Right lung (tissue), 5 donors: Measurements from ENCODE around the gene KRTAP1-3. TPM values are rescaled to one million over a fixed set of nuclear protein-coding genes. Genes with fewer than 3 reads are reported as not detected.
"Not testable (repeated sequence)": the region's sequence is repeated elsewhere in the genome, so short reads cannot be mapped to it uniquely, and the experiment has no call there.

Experiments used
- DNase-seq, 2 donors: peaks; one replicate each; pipeline ENCODE4 v3.0.0-alpha.2; 2013
- polyA plus RNA-seq, 5 donors: library from polyadenylated mRNA; unstranded; fragments of 120-200 nt; gene quantifications; one replicate each; pipeline versions ENCODE4 v1.2.1 to v1.2.3, GENCODE V29; 2013; ENCODE audit warnings: inconsistent platforms in 1 of 5, low replicate concordance in 1 of 5; ENCODE audit not compliant: insufficient read length in 5 of 5, insufficient read depth in 1 of 5

The KRTAP1-3 gene
- polyA plus RNA-seq, 5 donors, result not detected

DNA sequence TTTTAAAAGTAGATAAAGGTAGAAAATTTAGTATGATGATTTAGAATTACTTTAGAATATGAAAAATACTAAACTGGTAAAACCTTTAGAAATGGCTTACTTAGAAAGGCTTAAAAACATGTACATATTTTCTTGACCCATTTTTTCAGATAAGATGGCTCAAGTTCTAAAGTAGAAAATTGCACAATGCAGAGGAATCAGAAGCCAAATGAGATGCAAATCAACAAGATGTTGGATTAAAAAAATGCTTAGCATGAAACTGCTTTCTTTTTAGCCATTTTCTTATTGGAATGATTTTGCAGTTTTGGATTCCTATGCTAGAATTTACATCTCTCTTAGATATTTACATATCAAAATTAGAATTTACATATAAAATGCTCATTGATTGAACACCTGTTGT, 24.2 kb downstream of the KRTAP1-3 start:
- DNase-seq, result no peak

DNA sequence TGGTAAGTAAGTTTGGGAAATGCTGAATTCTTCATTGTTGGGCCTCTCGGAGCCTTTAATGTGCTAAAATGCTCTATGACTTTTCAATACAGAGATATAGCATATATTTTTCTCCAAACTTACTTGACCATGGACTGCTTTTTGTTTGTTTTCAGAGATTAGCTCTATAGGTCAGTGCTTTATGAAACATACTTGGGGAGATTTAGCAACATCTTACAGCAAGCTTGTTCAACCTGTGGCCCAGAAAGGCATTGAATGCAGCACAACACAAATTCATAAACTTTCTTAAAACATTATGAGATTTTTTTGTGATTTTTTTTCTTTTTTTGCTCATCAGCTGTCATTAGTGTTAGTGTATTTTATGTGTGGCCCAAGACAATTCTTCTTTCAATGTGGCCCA, 24.7 kb downstream of the KRTAP1-3 start:
- no peak for DNase-seq

DNA sequence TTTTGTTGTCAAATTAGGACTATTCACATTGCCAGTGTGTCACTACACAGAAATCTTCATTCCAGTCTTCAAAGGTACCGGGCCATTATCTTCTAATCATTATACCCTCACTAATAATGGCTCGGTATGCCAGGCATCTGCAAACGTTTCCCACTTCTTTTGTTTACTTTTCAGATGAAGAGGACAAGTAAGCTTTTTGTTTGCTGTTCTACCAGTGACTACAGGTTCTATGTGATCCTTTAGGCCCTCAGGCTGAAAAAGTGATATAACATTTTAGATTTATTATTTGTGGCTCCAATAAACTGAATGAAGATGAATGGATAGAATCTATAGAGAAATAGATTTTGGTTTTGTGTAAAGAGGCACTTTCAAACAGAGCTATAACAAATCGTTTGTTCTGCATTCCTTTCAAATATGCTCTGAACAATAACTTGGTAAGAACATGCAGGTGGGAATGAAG, 25.3 kb downstream of the KRTAP1-3 start:
- no peak for DNase-seq

DNA sequence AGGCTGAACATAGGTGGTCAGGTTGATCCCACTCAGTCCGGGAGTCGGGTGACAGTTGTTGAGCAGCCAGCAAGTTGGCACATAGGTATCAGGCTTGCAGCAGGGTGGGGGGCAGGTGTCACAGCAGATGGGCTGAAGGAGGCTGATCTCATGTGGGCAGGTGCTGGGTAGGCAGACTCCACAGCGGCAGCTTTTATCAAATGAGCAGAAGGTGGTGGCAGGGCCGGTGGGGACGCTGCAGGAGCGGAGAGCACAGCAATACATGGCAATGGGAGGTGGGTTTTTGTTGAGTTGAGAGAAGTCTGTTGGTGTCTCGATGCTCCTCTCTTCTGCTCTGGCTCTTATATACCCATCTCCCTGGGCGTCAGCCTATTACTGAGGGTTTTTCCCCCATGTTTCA, 25.9 kb downstream of the KRTAP1-3 start, which contains the start of gene KRTAP3-1:
KRTAP3-1 (minus strand) TSS at position 318 of the 400 bp plus-strand sequence; CDS start at position 264, 54 bp downstream.
- DNase-seq, result no peak

DNA sequence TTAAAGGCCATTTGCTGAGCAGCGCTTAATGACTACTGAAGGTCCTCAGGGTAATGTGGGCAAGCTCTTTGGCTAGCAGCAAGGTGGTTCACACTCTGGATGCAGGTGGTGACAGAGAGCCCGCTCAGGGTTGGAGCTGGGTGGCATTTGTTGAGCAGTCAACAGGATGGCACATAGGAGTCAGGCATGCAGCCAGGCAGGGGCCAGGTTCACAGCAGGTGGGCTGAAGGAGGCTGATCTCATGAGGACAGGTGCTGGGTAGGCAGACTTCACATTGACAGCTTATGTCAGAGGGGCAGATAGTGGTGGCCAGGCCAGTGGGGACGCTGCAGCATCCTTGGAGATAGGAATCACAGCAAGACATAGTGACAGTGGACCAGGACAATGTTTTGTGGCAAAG, 30.3 kb downstream of the KRTAP1-3 start:
- no peak for DNase-seq

DNA sequence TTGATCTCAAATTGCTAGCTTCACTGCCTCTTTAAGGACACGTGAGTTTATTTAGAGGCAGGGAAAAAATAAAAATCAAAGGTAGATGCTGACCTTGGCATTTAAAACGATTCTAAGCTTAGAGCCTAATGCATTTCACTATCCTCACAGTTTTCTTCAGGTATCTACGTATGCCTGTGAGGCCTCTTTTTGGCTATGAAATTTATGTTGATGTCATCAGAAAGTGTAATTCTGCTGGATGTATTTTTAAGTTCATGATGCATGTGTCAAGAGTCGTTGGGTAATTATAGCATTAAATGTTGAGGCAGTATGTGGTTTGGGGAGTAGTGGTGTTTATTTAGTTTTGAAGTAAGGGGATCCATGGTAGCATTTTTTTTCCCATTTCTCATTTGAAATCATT, 30.7 kb downstream of the KRTAP1-3 start:
- DNase-seq, result no peak

DNA sequence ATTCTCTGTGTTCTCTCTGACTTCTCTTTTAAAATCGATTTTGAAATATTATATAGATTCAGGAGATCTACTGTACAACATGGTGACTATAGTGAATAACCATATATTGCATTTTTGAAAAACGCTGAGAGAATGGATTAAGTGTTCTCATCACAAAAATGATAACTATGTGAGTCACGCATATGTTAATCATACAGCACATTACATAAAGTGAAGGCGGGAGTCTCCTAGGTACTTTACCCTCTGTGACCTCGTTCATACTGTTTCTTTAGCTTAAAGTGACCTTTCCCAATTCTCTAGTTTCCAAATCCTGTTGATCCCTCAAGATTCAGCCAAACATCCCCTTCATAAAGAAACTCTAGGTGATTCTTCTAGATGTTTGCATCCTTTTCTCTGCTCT, 31.9 kb downstream of the KRTAP1-3 start:
- no peak for DNase-seq

DNA sequence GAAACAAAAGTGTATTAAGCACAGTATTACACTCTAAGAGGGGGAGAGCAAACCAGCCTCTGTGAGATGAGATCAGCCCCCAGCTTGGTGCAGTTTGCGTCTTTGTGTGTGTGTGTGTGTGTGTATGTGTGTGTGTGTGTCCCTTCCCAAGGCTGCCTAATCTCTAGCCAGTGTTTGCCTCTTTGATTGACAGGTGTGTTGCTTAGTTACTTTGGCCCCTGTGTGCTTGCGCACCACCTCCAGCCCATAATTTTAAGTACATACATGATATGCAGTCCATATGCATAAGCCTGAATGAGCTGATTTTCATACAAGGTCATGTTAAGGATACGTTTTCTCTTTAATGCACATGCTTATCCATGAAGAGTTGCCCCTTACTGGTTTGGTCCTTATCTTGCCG, 32.9 kb downstream of the KRTAP1-3 start:
- no peak for DNase-seq

DNA sequence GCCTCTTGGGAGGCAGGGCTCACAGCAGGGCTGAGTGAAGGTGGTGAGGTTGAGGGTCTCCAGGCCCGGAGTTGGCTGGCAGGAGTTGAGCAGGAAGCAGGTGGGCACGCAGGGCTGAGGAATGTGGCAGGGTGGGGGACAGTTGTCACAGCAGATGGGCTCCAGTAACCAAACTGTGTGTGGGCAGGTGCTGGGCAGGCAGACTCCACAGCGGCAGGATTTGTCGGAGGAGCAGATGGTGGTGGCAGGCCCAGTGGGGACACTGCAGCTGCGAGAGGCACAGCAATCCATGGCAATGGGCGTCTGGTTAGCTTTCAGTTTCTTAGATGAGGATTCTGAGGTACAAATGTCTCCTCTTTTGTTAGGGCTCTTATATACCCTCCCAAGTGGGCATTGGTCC, 35.1 kb downstream of the KRTAP1-3 start, which contains the start of gene KRTAP3-2:
KRTAP3-2 (minus strand) TSS at position 344 of the 400 bp plus-strand sequence; CDS start at position 291, 53 bp downstream.
- not testable (repeated sequence) for DNase-seq

DNA sequence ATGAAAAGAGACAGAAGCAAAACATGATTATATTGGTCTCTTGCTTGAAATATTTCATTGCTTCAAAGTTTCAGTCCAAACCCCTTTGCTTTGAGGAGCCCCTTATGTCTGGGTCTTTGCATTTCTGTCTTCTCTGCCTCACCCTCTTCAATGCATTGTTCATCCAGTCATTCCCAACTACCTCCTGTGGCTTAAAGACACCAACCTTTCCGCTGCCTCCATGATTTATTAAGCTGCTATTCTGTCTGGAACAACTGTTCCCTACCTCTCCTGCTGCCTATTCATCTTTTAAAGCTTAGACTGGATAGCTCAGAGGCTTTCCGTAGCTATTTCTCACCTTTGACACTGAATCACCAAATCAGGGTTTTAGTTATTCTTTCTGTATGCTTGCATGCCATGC, 37.3 kb downstream of the KRTAP1-3 start:
- DNase-seq, result no peak

DNA sequence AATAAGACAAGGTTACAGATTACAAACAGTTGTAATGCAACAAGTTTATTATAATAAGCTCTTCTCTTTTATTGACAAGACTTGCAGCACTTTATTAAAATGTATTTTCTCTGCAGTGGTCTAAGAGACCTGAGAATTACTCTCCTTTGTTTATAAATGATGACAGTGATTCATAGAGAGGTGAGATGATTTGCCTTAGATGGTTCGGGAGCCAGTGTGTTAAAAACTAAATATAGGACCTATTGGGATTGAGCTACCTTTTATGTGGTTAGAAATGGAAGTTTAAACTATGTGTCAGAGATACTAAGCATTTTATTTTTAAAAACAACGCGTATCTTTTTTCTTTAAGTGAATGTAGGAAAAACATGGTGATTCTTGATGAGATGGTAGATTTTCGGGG, 37.8 kb downstream of the KRTAP1-3 start:
- no peak for DNase-seq

DNA sequence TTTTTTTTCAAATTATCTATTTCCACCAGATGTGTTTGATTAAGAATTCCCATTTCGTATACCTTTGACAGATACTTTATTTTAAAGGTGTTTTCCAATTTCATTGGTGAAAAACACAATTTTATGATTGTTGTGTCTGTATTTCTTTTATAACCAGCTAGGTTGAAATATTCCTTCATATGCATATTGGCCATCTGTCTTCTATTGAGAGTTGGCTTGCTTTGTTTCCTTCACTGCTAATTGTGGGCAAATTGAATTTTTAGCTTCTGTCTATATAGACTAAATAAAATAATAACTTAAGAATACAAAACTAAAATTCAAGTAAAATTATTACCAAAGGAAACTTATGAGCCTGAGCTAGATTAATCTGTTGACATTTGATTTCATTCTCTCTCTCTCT, 39.6 kb downstream of the KRTAP1-3 start:
- no peak for DNase-seq

DNA sequence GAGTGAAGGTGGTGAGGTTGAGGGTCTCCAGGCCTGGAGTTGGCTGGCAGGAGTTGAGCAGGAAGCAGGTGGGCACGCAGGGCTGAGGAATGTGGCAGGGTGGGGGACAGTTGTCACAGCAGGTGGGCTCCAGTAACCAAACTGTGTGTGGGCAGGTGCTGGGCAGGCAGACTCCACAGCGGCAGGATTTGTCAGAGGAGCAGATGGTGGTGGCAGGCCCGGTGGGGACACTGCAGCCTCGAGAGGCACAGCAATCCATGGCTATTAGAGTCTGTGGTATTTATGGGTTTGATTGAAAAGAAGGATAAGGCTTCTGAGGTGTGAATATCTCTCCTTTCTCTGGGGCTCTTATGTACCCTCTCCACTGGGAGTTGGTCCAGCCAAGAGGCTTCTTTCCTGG, 40.8 kb downstream of the KRTAP1-3 start, which contains the start of gene KRTAP3-3:
KRTAP3-3 (minus strand) TSS at position 326 of the 400 bp plus-strand sequence; CDS start at position 259, 67 bp downstream.
- DNase-seq, result no peak

DNA sequence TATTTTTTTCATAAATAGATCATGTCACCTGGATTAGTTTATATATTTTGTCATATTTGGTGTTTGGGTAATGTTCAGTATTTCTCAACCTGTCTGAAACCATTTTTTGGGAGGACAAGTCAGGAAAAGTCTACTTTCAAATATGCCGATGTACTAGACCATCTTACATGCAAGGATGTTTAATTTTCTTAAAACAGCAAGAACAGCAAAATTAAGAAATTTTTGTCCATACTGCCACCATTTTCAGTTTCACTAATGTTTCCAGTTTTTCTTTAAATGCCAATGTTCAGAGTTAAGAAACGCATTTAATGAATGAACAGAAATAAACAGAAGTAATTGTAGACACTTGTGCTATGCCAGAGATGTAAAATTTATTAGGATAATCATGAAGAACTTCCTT, 41.6 kb downstream of the KRTAP1-3 start:
- no peak for DNase-seq

DNA sequence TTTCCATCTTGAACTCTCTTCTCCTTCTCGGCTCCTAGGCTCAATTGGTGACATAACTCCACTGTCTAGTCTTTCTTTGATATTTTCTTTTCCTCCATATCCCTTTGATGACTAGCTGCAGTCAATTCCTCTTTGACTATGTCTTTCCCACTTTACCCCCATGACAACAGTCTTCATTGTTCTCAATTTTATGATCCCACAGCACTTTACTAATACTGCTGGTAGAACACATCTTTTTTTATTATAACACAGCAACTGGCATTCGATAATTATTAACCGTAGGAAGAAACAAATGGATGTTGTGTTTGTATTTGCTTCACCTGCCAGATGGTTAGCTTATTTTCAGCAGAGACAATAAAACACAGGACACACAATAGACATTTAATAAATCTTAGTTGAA, 42.0 kb downstream of the KRTAP1-3 start:
- no peak for DNase-seq

DNA sequence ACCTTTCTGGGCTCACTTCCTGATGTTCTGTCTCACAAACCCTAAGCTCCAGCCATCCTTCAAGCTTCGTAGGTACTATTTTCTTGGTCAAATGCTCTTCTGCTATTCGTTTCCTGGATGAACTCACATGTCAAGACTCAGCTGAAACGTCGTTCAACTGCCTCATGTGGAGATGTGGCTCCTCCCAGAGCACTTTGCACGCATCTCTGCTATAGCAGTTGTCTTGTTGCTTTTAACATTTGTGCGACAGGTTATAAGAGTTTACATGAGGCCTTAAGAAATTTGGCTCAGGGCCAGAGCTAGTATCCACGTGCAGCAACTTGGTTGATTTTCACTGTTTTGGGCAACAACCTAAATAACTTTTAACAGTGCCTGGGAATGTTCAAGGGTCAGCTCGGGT, 47.8 kb downstream of the KRTAP1-3 start:
- DNase-seq, result no peak

DNA sequence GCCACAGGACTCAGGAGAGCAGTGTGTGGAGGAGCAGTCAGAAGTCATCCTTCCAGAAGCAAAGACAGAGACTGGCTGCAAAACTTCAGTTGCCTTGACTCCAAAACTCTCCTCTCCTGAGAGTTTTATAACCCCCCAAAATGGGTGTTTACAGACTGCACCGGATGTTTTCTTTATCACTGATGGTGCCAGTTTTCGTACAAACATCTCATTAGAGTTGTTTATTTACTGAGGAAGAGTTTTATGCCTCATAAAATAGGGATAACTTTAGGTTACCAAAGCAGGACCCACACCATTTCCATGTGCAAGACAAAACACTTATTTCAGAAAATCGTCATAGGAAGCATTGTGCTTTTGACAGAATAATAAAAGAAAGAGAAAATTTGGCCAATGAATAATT, 50.4 kb downstream of the KRTAP1-3 start, which contains the start of gene KRT40:
KRT40 (minus strand) TSS at position 101 of the 400 bp plus-strand sequence; CDS start at position 48, 53 bp downstream.
- no peak for DNase-seq

Other genes with a start within 250 kb of the KRTAP1-3 start
- not detected for gene KRT28, start 234.9 kb downstream of the KRTAP1-3 start, polyA plus RNA-seq
- gene KRT10, start 212.3 kb downstream of the KRTAP1-3 start, polyA plus RNA-seq, result 10 to 100 TPM; 27.5 to 58.8 (median 45.4) TPM
- gene KRT12, start 167.7 kb downstream of the KRTAP1-3 start, polyA plus RNA-seq, result under 1 TPM in 3 of 5 donors, not detected in 2; 0.06 to 0.14 (median 0.13) TPM
- gene KRT20, start 149.6 kb downstream of the KRTAP1-3 start, polyA plus RNA-seq, result not detected
- gene KRT23, start 97.2 kb downstream of the KRTAP1-3 start, polyA plus RNA-seq, result under 1 TPM in 3 of 5 donors, not detected in 2; 0.18 to 0.35 (median 0.21) TPM
- gene KRT39, start 67.9 kb downstream of the KRTAP1-3 start, polyA plus RNA-seq, result under 1 TPM in 1 of 5 donors, not detected in 4; 0.35 TPM
- gene KRT40, start 50.5 kb downstream of the KRTAP1-3 start, polyA plus RNA-seq, result under 1 TPM in 2 of 5 donors, not detected in 3; 0.06 to 0.70 TPM
- not detected for gene KRTAP3-3, start 40.7 kb downstream of the KRTAP1-3 start, polyA plus RNA-seq
- gene KRTAP3-2, start 35.0 kb downstream of the KRTAP1-3 start, polyA plus RNA-seq, result not detected
- not detected for gene KRTAP3-1, start 25.7 kb downstream of the KRTAP1-3 start, polyA plus RNA-seq
- not detected for gene KRTAP1-5, start 7.7 kb downstream of the KRTAP1-3 start, polyA plus RNA-seq
- gene KRTAP1-4, start 4.7 kb downstream of the KRTAP1-3 start, polyA plus RNA-seq, result not detected
- gene KRTAP1-1, start 6.6 kb upstream of the KRTAP1-3 start, polyA plus RNA-seq, result not detected
- gene KRTAP2-1, start 12.4 kb upstream of the KRTAP1-3 start, polyA plus RNA-seq, result not detected
- gene KRTAP2-2, start 20.4 kb upstream of the KRTAP1-3 start, polyA plus RNA-seq, result not detected
- not detected for gene KRTAP2-3, start 25.2 kb upstream of the KRTAP1-3 start, polyA plus RNA-seq
- not detected for gene KRTAP2-4, start 31.0 kb upstream of the KRTAP1-3 start, polyA plus RNA-seq
- not detected for gene KRTAP4-7, start 49.3 kb upstream of the KRTAP1-3 start, polyA plus RNA-seq
- gene KRTAP4-8, start 63.3 kb upstream of the KRTAP1-3 start, polyA plus RNA-seq, result not detected
- not detected for gene KRTAP4-16, start 67.3 kb upstream of the KRTAP1-3 start, polyA plus RNA-seq
- gene KRTAP4-9, start 70.5 kb upstream of the KRTAP1-3 start, polyA plus RNA-seq, result not detected
- under 1 TPM in 1 of 5 donors, not detected in 4; 0.13 TPM for gene KRTAP4-11, start 83.5 kb upstream of the KRTAP1-3 start, polyA plus RNA-seq
- gene KRTAP4-12, start 89.3 kb upstream of the KRTAP1-3 start, polyA plus RNA-seq, result not detected
- gene KRTAP4-6, start 105.7 kb upstream of the KRTAP1-3 start, polyA plus RNA-seq, result not detected
- gene KRTAP4-5, start 115.0 kb upstream of the KRTAP1-3 start, polyA plus RNA-seq, result not detected
- not detected for gene KRTAP4-4, start 125.9 kb upstream of the KRTAP1-3 start, polyA plus RNA-seq
- gene KRTAP4-3, start 133.3 kb upstream of the KRTAP1-3 start, polyA plus RNA-seq, result not detected
- not detected for gene KRTAP4-2, start 143.3 kb upstream of the KRTAP1-3 start, polyA plus RNA-seq
- gene KRTAP4-1, start 150.0 kb upstream of the KRTAP1-3 start, polyA plus RNA-seq, result not detected
- gene KRTAP9-1, start 155.0 kb upstream of the KRTAP1-3 start, polyA plus RNA-seq, result not detected
- gene KRTAP9-2, start 191.8 kb upstream of the KRTAP1-3 start, polyA plus RNA-seq, result not detected
- gene KRTAP9-3, start 197.6 kb upstream of the KRTAP1-3 start, polyA plus RNA-seq, result not detected
- gene KRTAP9-8, start 203.1 kb upstream of the KRTAP1-3 start, polyA plus RNA-seq, result not detected
- not detected for gene KRTAP9-4, start 214.8 kb upstream of the KRTAP1-3 start, polyA plus RNA-seq
- gene KRTAP9-9, start 220.5 kb upstream of the KRTAP1-3 start, polyA plus RNA-seq, result not detected
- under 1 TPM; 0.13 to 0.25 (median 0.18) TPM for gene KRTAP9-6, start 230.5 kb upstream of the KRTAP1-3 start, polyA plus RNA-seq
- not detected for gene KRTAP9-7, start 240.8 kb upstream of the KRTAP1-3 start, polyA plus RNA-seq